HepG2 (cell line): ENCODE results near the gene DAGLB. TPM values are rescaled to one million over a fixed set of nuclear protein-coding genes. Genes with fewer than 3 reads are reported as not detected.

ENCODE experiments used
- CEBPG ChIP-seq: IDR thresholded peaks from 2 replicates; pipeline ENCODE4 v1.6.1; 2016
- KDM5B ChIP-seq: sonication (generic); formaldehyde crosslinking; IDR thresholded peaks from 2 replicates; pipeline ENCODE4 v1.4.0; 2020; ENCODE audit warnings: missing genetic modification reagents, mild to moderate bottlenecking, borderline replicate concordance
- NFATC3 ChIP-seq: sonication (generic); formaldehyde crosslinking; IDR thresholded peaks from 2 replicates; pipeline ENCODE4 v1.5.1; 2020; ENCODE audit warnings: mild to moderate bottlenecking, missing genetic modification reagents
- PHF8 ChIP-seq: sonication (generic); formaldehyde crosslinking; IDR thresholded peaks from 2 replicates; pipeline ENCODE4 v1.5.0; 2020; ENCODE audit warnings: missing genetic modification reagents
- SALL2 ChIP-seq: sonication (generic); formaldehyde crosslinking; IDR thresholded peaks from 2 replicates; pipeline ENCODE4 v1.8.1; 2023; ENCODE audit warnings: mild to moderate bottlenecking, missing genetic modification reagents, inconsistent platforms
- SNAI1 ChIP-seq: sonication (generic); formaldehyde crosslinking; IDR thresholded peaks from 2 replicates; pipeline ENCODE4 v1.5.0; 2020; ENCODE audit warnings: mild to moderate bottlenecking, missing genetic modification reagents, borderline replicate concordance
- ZNF34 ChIP-seq: sonication (generic); formaldehyde crosslinking; IDR thresholded peaks from 2 replicates; pipeline ENCODE4 v1.4.0; 2020; ENCODE audit warnings: mild to moderate bottlenecking, missing genetic modification reagents, borderline replicate concordance
- ZNF775 ChIP-seq: sonication (generic); formaldehyde crosslinking; IDR thresholded peaks from 2 replicates; pipeline ENCODE4 v1.4.0; 2020; ENCODE audit warnings: missing genetic modification reagents, mild to moderate bottlenecking, moderate library complexity, borderline replicate concordance
- polyA plus RNA-seq, 8 experiments: library from polyadenylated mRNA; depleted of rRNA in 3 of 8; stranded (reverse) in 7 of 8; unstranded in 1 of 8; fragments of >200 nt; fragmentation: Illumina TruSeq in 4 of 8; extraction: Trizol in 4 of 8; gene quantifications; 2 replicates each; pipeline versions ENCODE4 v1.2.1 to v1.2.3, GENCODE V29; 2011 to 2016; ENCODE audit warnings: low read depth in 4 of 8, missing spikeins in 1 of 8, mixed read lengths in 1 of 8; ENCODE audit not compliant: insufficient read depth in 1 of 8
- total RNA-seq, 5 experiments: library from RNA; depleted of rRNA; stranded (reverse); fragments of >200 nt; fragmentation: Illumina TruSeq; extraction: Trizol; gene quantifications; 2 replicates each; pipeline ENCODE4 v1.2.3, GENCODE V29; 2016; ENCODE audit warnings: low read depth in 1 of 5
- TF ChIP-seq, protein P1 (sequence below): sonication (generic); formaldehyde crosslinking; IDR thresholded peaks from 2 replicates; pipeline ENCODE4 v1.8.0; 2022; ENCODE audit warnings: low read depth, missing genetic modification reagents
- TF ChIP-seq, protein P2 (sequence below): sonication (generic); formaldehyde crosslinking; IDR thresholded peaks from 2 replicates; pipeline ENCODE4 v1.4.0; 2020; ENCODE audit warnings: mild to moderate bottlenecking, missing genetic modification reagents
- TF ChIP-seq, protein P3 (sequence below): conservative IDR thresholded peaks from 2 replicates; pipeline ENCODE4 v1.6.1; 2018; ENCODE audit warnings: missing genetic modification reagents

Gene DAGLB
- total and polyA plus RNA-seq, 2 of the 13 experiments (the other 11 are each of a cell fraction or from before 2014, with no cell fraction given), result 7.9 to 9.8 TPM

DNA sequence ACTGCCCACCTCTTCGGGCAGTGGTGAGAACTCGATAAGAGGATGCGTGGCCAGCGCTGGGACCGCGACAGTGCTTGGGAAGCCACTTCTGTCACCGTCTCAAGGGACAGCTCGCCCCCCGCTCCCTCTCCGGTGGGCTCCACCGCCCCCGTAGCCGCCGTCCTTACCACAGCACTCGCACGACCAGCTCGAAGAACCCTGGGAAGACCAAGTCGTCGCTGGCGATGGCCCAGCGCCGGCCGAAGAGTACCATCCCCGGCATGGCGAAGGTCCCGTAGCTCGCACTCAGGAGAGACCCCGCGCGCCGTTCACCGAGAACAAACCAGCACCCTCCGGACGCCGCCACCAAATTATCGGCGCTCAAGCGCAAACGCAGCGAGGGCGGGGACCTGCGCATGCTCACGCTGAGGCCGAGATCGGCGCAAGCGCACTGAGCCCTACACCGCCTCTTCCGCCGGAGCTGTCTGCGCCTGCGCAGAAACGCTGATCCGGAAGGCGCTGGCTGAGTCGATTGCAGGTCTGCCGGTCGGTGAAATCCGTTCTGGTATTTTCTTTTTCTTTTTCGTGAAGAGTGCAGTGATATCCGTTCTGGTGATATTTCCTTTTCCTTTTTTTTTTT lies at the start of gene DAGLB (continued):
- TF ChIP-seq, protein P1, sequence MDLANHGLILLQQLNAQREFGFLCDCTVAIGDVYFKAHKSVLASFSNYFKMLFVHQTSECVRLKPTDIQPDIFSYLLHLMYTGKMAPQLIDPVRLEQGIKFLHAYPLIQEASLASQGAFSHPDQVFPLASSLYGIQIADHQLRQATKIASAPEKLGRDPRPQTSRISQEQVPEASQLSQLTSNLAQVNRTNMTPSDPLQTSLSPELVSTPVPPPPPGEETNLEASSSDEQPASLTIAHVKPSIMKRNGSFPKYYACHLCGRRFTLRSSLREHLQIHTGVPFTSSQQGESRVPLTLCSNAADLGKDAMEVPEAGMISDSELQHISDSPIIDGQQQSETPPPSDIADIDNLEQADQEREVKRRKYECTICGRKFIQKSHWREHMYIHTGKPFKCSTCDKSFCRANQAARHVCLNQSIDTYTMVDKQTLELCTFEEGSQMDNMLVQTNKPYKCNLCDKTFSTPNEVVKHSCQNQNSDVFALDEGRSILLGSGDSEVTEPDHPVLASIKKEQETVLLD (CRISPR knock-in tag), result 0 out of 2 replicates have a peak, but pooled peaks have one; percentile 24
- TF ChIP-seq PHF8 (CRISPR knock-in tag) (peak; percentile 78), NFATC3 (CRISPR knock-in tag) (no peak), KDM5B (peak; percentile 67; the same call in 1 of the 2 replicates), SNAI1 (CRISPR knock-in tag) (peak; percentile 58; the same call in 1 of the 2 replicates), SALL2 (CRISPR knock-in tag) (0 out of 2 replicates have a peak, but pooled peaks have one; percentile 67), CEBPG (CRISPR knock-in tag) (no peak), ZNF775 (CRISPR knock-in tag) (no peak), ZNF34 (CRISPR knock-in tag) (no peak)
- TF ChIP-seq, protein P2, sequence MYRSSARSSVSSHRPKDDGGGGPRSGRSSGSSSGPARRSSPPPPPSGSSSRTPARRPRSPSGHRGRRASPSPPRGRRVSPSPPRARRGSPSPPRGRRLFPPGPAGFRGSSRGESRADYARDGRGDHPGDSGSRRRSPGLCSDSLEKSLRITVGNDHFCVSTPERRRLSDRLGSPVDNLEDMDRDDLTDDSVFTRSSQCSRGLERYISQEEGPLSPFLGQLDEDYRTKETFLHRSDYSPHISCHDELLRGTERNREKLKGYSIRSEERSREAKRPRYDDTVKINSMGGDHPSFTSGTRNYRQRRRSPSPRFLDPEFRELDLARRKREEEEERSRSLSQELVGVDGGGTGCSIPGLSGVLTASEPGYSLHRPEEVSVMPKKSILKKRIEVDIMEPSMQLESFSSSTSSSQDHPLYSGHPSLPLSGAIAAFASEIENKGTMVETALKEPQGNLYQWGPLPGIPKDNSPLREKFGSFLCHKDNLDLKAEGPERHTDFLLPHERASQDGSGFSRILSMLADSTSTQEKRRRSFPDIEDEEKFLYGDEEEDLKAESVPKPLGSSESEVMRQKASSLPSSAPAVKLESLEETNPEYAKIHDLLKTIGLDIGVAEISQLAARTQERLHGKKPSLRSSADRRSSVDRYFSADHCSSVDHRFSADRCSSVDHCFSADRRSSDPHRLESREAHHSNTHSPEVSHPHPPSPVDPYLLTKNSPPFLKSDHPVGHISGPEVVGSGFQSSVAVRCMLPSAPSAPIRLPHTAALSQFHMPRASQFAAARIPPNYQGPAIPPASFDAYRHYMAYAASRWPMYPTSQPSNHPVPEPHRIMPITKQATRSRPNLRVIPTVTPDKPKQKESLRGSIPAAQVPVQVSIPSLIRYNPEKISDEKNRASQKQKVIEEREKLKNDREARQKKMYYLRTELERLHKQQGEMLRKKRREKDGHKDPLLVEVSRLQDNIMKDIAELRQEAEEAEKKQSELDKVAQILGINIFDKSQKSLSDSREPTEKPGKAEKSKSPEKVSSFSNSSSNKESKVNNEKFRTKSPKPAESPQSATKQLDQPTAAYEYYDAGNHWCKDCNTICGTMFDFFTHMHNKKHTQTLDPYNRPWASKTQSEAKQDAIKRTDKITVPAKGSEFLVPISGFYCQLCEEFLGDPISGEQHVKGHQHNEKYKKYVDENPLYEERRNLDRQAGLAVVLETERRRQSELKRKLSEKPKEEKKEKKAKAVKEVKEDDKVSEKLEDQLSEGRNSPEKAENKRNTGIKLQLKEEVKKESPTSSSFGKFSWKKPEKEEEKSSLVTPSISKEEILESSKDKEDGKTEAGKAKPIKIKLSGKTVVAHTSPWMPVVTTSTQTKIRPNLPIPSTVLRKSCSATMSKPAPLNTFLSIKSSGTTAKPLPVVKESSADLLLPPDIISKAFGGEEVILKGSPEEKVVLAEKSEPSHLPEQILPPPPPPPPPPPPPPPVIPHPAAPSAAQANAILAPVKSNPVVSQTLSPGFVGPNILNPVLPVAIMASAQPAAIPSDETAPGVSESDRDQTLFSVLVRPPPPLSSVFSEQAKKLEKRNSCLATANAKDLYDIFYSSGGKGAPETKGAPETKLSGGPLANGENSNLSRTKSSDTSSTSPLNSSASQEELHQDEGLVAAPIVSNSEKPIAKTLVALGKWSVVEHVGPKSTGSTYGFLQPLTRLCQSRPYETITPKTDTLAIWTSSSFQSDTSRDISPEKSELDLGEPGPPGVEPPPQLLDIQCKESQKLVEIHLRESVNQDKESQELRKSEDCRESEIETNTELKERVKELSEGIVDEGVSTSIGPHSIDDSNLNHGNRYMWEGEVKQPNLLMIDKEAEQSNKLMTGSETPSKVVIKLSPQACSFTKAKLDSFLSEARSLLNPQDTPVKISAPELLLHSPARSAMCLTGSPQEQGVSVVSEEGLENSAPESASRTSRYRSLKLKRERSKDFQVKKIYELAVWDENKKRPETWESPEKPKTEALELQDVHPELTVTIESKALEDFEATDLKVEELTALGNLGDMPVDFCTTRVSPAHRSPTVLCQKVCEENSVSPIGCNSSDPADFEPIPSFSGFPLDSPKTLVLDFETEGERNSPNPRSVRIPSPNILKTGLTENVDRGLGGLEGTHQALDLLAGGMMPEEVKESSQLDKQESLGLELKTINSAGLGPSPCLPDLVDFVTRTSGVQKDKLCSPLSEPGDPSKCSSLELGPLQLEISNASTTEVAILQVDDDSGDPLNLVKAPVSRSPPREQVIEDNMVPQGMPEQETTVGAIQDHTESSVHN (CRISPR knock-in tag), result 0 out of 2 replicates have a peak, but pooled peaks have one; percentile 37
- TF ChIP-seq, protein P3, sequence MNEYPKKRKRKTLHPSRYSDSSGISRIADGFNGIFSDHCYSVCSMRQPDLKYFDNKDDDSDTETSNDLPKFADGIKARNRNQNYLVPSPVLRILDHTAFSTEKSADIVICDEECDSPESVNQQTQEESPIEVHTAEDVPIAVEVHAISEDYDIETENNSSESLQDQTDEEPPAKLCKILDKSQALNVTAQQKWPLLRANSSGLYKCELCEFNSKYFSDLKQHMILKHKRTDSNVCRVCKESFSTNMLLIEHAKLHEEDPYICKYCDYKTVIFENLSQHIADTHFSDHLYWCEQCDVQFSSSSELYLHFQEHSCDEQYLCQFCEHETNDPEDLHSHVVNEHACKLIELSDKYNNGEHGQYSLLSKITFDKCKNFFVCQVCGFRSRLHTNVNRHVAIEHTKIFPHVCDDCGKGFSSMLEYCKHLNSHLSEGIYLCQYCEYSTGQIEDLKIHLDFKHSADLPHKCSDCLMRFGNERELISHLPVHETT, result no peak
